ENCODE data around the gene COL4A5. TPM values are rescaled to one million over a fixed set of nuclear protein-coding genes. Genes with fewer than 3 reads are reported as not detected.
A peak's percentile ranks its signal among the peaks of the same experiment; 100 is the strongest.

The COL4A5 gene
- total and polyA plus RNA-seq, 2 of the 8 experiments (the other 6 are each of a cell fraction or from before 2014, with no cell fraction given): 24.9 to 30.2 TPM

GRCh38 chrX:108735091-108735678 lies 295.5 kb downstream of the COL4A5 start (continued):
- TF ChIP-seq CHD2 (IDR thresholded peaks at IDR 0.05; ENCODE audit: low read length): no peak
- TF ChIP-seq CREB1 (IDR thresholded peaks at IDR 0.05): no peak
- TF ChIP-seq E2F6 (IDR thresholded peaks at IDR 0.05): peak; percentile 78
- no peak for TF ChIP-seq ZNF274 (IDR thresholded peaks at IDR 0.05; ENCODE audit: borderline replicate concordance, extremely low read depth, low read length)
- TF ChIP-seq SAP30 (IDR thresholded peaks at IDR 0.05; ENCODE audit: insufficient read depth, insufficient replicate concordance, low read length): no peak
- TF ChIP-seq CHD1 (IDR thresholded peaks at IDR 0.05; ENCODE audit: low read depth, low read length): no peak
- TF ChIP-seq TAF1 (IDR thresholded peaks at IDR 0.05; ENCODE audit: low read depth, low read length): no peak
- TF ChIP-seq CEBPB (IDR thresholded peaks at IDR 0.05; ENCODE audit: low read depth, low read length): no peak
- TF ChIP-seq SP4 (IDR thresholded peaks at IDR 0.05; ENCODE audit: low read length): no peak
- TF ChIP-seq KDM1A (IDR thresholded peaks at IDR 0.05; ENCODE audit: borderline replicate concordance, low read length): no peak
- TF ChIP-seq KDM5A (IDR thresholded peaks at IDR 0.05; ENCODE audit: low read length): no peak
- no peak for TF ChIP-seq SP2 (IDR thresholded peaks at IDR 0.05; ENCODE audit: low read length)
- TF ChIP-seq MAFK (IDR thresholded peaks at IDR 0.05; ENCODE audit: low read depth, low read length): no peak
- no peak; a peak in 1 of 4 replicates for TF ChIP-seq SIN3A (conservative IDR thresholded peaks at IDR 0.05 in 1 of 2, IDR thresholded peaks at IDR 0.05 in 1 of 2; ENCODE audit: low read depth in 1 of 2, low read length in 2 of 2)
- TF ChIP-seq BACH1 (IDR thresholded peaks at IDR 0.05; ENCODE audit: low read length): no peak
- no peak for TF ChIP-seq RBBP5 (IDR thresholded peaks at IDR 0.05; ENCODE audit: borderline replicate concordance, low read depth, low read length)
- no peak for TF ChIP-seq FOSL1 (IDR thresholded peaks at IDR 0.05; ENCODE audit: insufficient read depth, low read depth, low read length)
- no peak for TF ChIP-seq TAF7 (optimal IDR thresholded peaks at IDR 0.05; ENCODE audit: borderline replicate concordance, low read depth, low read length)
- TF ChIP-seq GTF2F1 (IDR thresholded peaks at IDR 0.05; ENCODE audit: borderline replicate concordance, low read depth, low read length): no peak
- TF ChIP-seq RFX5 (IDR thresholded peaks at IDR 0.05; ENCODE audit: borderline replicate concordance, low read depth, low read length): no peak

Data from H1 (cell line).